H1 (cell line): ENCODE measurements around the gene ADCY5. TPM values are rescaled to one million over a fixed set of nuclear protein-coding genes. Genes with fewer than 3 reads are reported as not detected.

ENCODE experiments used
- CTCF ChIA-PET: fragments of 300-600 bp; sonication (Branson Sonifier 250); formaldehyde crosslinking; loops from one replicate; lab custom pipeline; 2021; ENCODE audit not compliant: partially characterized antibody; lab: Charles Lee
- POLR2A ChIA-PET: fragments of 300-600 bp; sonication (Branson Sonifier 250); formaldehyde crosslinking; loops from one replicate; lab custom pipeline; 2021; ENCODE audit warnings: inconsistent platforms; ENCODE audit not compliant: partially characterized antibody; lab: Charles Lee
- DNase-seq, 2 experiments: peaks; one replicate each; pipeline versions ENCODE4 v3.0.0 to v3.0.0-alpha.2; 2010 to 2022; ENCODE audit warnings: low spot score in 2 of 2, low read depth in 1 of 2, mixed read lengths in 1 of 2
- FAIRE-seq: peaks from 2 replicates; lab custom pipeline; 2011; peaks lifted over from hg19 to GRCh38; lab: Jason Lieb, UNC
- H2AFZ ChIP-seq: 2 replicates; pipeline ENCODE4 v1.8.1; 2012; ENCODE audit warnings: low read length, inconsistent platforms
- H2AK5ac ChIP-seq: 2 replicates; pipeline ENCODE4 v1.6.1; 2013; ENCODE audit warnings: low read depth, low read length
- H2BK120ac ChIP-seq: replicated peaks from 2 replicates; pipeline ENCODE3; 2013; ENCODE audit warnings: low read depth, low read length, inconsistent platforms
- H2BK12ac ChIP-seq: 2 replicates; pipeline ENCODE4 v1.6.1; 2013; ENCODE audit warnings: low read depth, low read length
- H2BK15ac ChIP-seq: 2 replicates; pipeline ENCODE4 v1.6.1; 2013; ENCODE audit warnings: low read length
- H2BK20ac ChIP-seq: 2 replicates; pipeline ENCODE4 v1.6.1; 2013; ENCODE audit warnings: low read length
- H2BK5ac ChIP-seq: 2 replicates; pipeline ENCODE4 v1.6.1; 2013; ENCODE audit warnings: low read depth, low read length
- H3K14ac ChIP-seq: 2 replicates; pipeline ENCODE4 v1.6.1; 2013; ENCODE audit warnings: inconsistent platforms; ENCODE audit not compliant: insufficient read length
- H3K18ac ChIP-seq: 2 replicates; pipeline ENCODE4 v1.6.1; 2013; ENCODE audit warnings: low read length; ENCODE audit errors: extremely low read depth
- H3K23ac ChIP-seq: 2 replicates; pipeline ENCODE4 v1.6.1; 2013; ENCODE audit warnings: inconsistent platforms; ENCODE audit not compliant: insufficient read length
- H3K23me2 ChIP-seq: 2 replicates; pipeline ENCODE4 v1.6.1; 2013; ENCODE audit warnings: low read depth, low read length
- H3K27ac ChIP-seq: 2 replicates; pipeline ENCODE4 v1.6.1; 2011; ENCODE audit warnings: low read depth, low read length, inconsistent platforms
- H3K27me3 ChIP-seq, 4 experiments: replicated peaks in 1 of 4; 1 replicate in 1 of 4; 2 replicates in 3 of 4; pipeline versions ENCODE4 v1.6.1 to v1.8.1; 2011 to 2013; ENCODE audit warnings: low read length in 3 of 4, mild to moderate bottlenecking in 3 of 4, inconsistent platforms in 2 of 4, mixed read lengths in 2 of 4, moderate library complexity in 1 of 4; ENCODE audit not compliant: control insufficient read depth in 3 of 4, insufficient read depth in 3 of 4; ENCODE audit errors: extremely low read depth in 1 of 4
- H3K36me3 ChIP-seq, 4 experiments: 2 replicates each; pipeline versions ENCODE4 v1.6.1 to v1.8.1; 2011 to 2013; ENCODE audit warnings: mild to moderate bottlenecking in 4 of 4, low read length in 3 of 4, moderate library complexity in 2 of 4, control low read depth in 1 of 4, inconsistent platforms in 1 of 4; ENCODE audit not compliant: insufficient read depth in 4 of 4, control insufficient read depth in 2 of 4
- H3K4ac ChIP-seq: replicated peaks from 2 replicates; pipeline ENCODE3; 2013; ENCODE audit warnings: low read length, low read depth, mixed read lengths, inconsistent platforms; ENCODE audit not compliant: insufficient read length
- H3K4me1 ChIP-seq, 4 experiments: replicated peaks in 1 of 4; 1 replicate in 1 of 4; 2 replicates in 3 of 4; pipeline versions ENCODE4 v1.6.1 to v1.8.1; 2011 to 2013; ENCODE audit warnings: low read length in 3 of 4, inconsistent platforms in 2 of 4, mixed read lengths in 1 of 4; ENCODE audit not compliant: insufficient read depth in 4 of 4, control insufficient read depth in 3 of 4
- H3K4me2 ChIP-seq, 2 experiments: 2 replicates each; pipeline versions ENCODE4 v1.6.1 to v1.8.1; 2011 to 2013; ENCODE audit warnings: low read depth in 2 of 2, low read length in 2 of 2, control low read depth in 1 of 2, inconsistent platforms in 1 of 2, mild to moderate bottlenecking in 1 of 2; ENCODE audit not compliant: insufficient read depth in 1 of 2
- H3K4me3 ChIP-seq, 4 experiments: fragments of 200-600, 300-600 bp in 1 of 4; sonication (generic), shearing (Covaris generic), sonication (Bioruptor Twin) in 1 of 4; 2 replicates each; pipeline versions ENCODE4 v1.5.1 to v1.8.1; 2011 to 2016; ENCODE audit warnings: low read length in 4 of 4, low read depth in 3 of 4, control low read depth in 2 of 4, inconsistent platforms in 2 of 4, mild to moderate bottlenecking in 2 of 4, mixed read lengths in 1 of 4, moderate library complexity in 1 of 4; ENCODE audit not compliant: insufficient read depth in 2 of 4; ENCODE audit errors: extremely low read depth in 1 of 4
- H3K56ac ChIP-seq: replicated peaks from 2 replicates; pipeline ENCODE3; 2013; ENCODE audit warnings: low read depth, mild to moderate bottlenecking, mixed read lengths, low read length, inconsistent platforms; ENCODE audit not compliant: insufficient read length
- H3K79me1 ChIP-seq: 2 replicates; pipeline ENCODE4 v1.6.1; 2013; ENCODE audit warnings: low read depth, low read length, control low read depth
- H3K79me2 ChIP-seq, 2 experiments: 2 replicates each; pipeline versions ENCODE4 v1.6.1 to v1.8.1; 2012 to 2013; ENCODE audit warnings: low read length in 2 of 2, mild to moderate bottlenecking in 2 of 2, inconsistent platforms in 1 of 2; ENCODE audit not compliant: insufficient read depth in 2 of 2, control insufficient read depth in 1 of 2
- H3K9ac ChIP-seq, 4 experiments: replicated peaks in 1 of 4; 1 replicate in 1 of 4; 2 replicates in 3 of 4; pipeline versions ENCODE4 v1.6.1 to v1.8.1; 2011 to 2013; ENCODE audit warnings: low read depth in 3 of 4, low read length in 3 of 4, control low read depth in 2 of 4, mild to moderate bottlenecking in 2 of 4, moderate library complexity in 2 of 4, inconsistent platforms in 1 of 4; ENCODE audit errors: extremely low read depth in 1 of 4
- H3K9me3 ChIP-seq, 2 experiments: 2 replicates each; pipeline versions ENCODE4 v1.6.1 to v1.8.1; 2012 to 2013; ENCODE audit warnings: mild to moderate bottlenecking in 2 of 2, moderate library complexity in 2 of 2, control low read depth in 1 of 2, inconsistent platforms in 1 of 2, low read depth in 1 of 2, low read length in 1 of 2, mixed read lengths in 1 of 2; ENCODE audit not compliant: insufficient read depth in 2 of 2
- H4K20me1 ChIP-seq, 2 experiments: replicated peaks in 1 of 2; 2 replicates each; pipeline versions ENCODE3 to v1.8.1; 2011 to 2013; ENCODE audit warnings: inconsistent platforms in 2 of 2, low read length in 2 of 2, mild to moderate bottlenecking in 1 of 2; ENCODE audit not compliant: insufficient read depth in 2 of 2, control insufficient read depth in 1 of 2
- H4K5ac ChIP-seq: 2 replicates; pipeline ENCODE4 v1.6.1; 2013; ENCODE audit warnings: low read length, low read depth, mixed read lengths, inconsistent platforms; ENCODE audit not compliant: insufficient read length
- H4K8ac ChIP-seq: 2 replicates; pipeline ENCODE4 v1.8.0; 2013; ENCODE audit warnings: mild to moderate bottlenecking, moderate library complexity, low read length, inconsistent platforms; ENCODE audit not compliant: insufficient read depth; ENCODE audit errors: extremely low read depth
- H4K91ac ChIP-seq: replicated peaks from 2 replicates; pipeline ENCODE3; 2013; ENCODE audit warnings: low read length, mixed read lengths, inconsistent platforms; ENCODE audit not compliant: insufficient read length
- CBX5 ChIP-seq: fragments of 300-800, 300-1000 bp; sonication (generic); IDR thresholded peaks from 2 replicates; pipeline ENCODE4 v1.7.1; 2016; ENCODE audit warnings: antibody characterized with exemption, low read length, low read depth
- CREB1 ChIP-seq: IDR thresholded peaks from 2 replicates; pipeline ENCODE4 v1.6.1; 2012; ENCODE audit warnings: inconsistent platforms
- EZH2 ChIP-seq: fragments of 200-600 bp; sonication (generic); IDR thresholded peaks from 2 replicates; pipeline ENCODE4 v1.7.1; 2012; ENCODE audit warnings: low read depth, mild to moderate bottlenecking, moderate library complexity, low read length, inconsistent platforms; ENCODE audit not compliant: severe bottlenecking
- JUND ChIP-seq: IDR thresholded peaks from 2 replicates; pipeline ENCODE4 v1.6.1; 2011; ENCODE audit warnings: mild to moderate bottlenecking, improper control_type of control experiment, low read length
- KDM4A ChIP-seq: IDR thresholded peaks from one replicate; pipeline ENCODE4 v1.7.1; 2012; ENCODE audit warnings: low read depth, mild to moderate bottlenecking, moderate library complexity, low read length, inconsistent platforms; ENCODE audit not compliant: severe bottlenecking
- MAFK ChIP-seq: IDR thresholded peaks from 2 replicates; pipeline ENCODE4 v1.6.1; 2012; ENCODE audit warnings: low read depth, mild to moderate bottlenecking, improper control_type of control experiment, low read length
- RXRA ChIP-seq: IDR thresholded peaks from 2 replicates; pipeline ENCODE4 v1.6.1; 2011; ENCODE audit warnings: low read depth, mild to moderate bottlenecking, low read length, moderate library complexity; ENCODE audit not compliant: insufficient read depth
- SIX5 ChIP-seq: IDR thresholded peaks from 2 replicates; pipeline ENCODE4 v1.6.1; 2011; ENCODE audit warnings: mild to moderate bottlenecking, low read depth, low read length
- SUZ12 ChIP-seq: fragments of 200-600 bp; sonication (generic); IDR thresholded peaks from 2 replicates; pipeline ENCODE4 v1.6.1; 2012; ENCODE audit warnings: mild to moderate bottlenecking, inconsistent platforms, low read length, moderate library complexity, mixed read lengths
- TAF1 ChIP-seq: IDR thresholded peaks from 2 replicates; pipeline ENCODE4 v1.6.1; 2011; ENCODE audit warnings: mild to moderate bottlenecking, low read depth, low read length
- TEAD4 ChIP-seq: IDR thresholded peaks from 2 replicates; pipeline ENCODE4 v1.6.1; 2012; ENCODE audit warnings: low read depth, low read length, inconsistent platforms, mixed read lengths
- ZNF274 ChIP-seq: IDR thresholded peaks from 2 replicates; pipeline ENCODE4 v1.7.0; 2012; ENCODE audit warnings: low read length, borderline replicate concordance; ENCODE audit errors: extremely low read depth
- WGBS, 2 experiments: shearing (Covaris generic) in 1 of 2; methylation state at CpG; one replicate each; pipeline versions ENCODE4 v1.1.6 to v1.1.7; 2013 to 2015; ENCODE audit warnings: low lambda C conversion rate in 2 of 2, mixed read lengths in 2 of 2, inconsistent platforms in 1 of 2, low coverage in 1 of 2, missing lambda C conversion rate in 1 of 2; ENCODE audit not compliant: insufficient replicate concordance in 2 of 2, insufficient coverage in 1 of 2, insufficient read length in 1 of 2; ENCODE audit errors: extremely low coverage in 1 of 2, missing lambda C conversion rate in 1 of 2; 5-methylcytosine and 5-hydroxymethylcytosine counted together
- polyA plus RNA-seq, 7 experiments: library from polyadenylated mRNA; depleted of rRNA in 3 of 7; stranded (reverse) in 5 of 7; unstranded in 2 of 7; fragments of >200 nt in 5 of 7; fragments of 200-250 nt in 2 of 7; gene quantifications; 1 replicate in 5 of 7; 2 replicates in 1 of 7; 4 replicates in 1 of 7; pipeline versions ENCODE4 v1.2.1 to v1.2.3, GENCODE V29; 2011 to 2013; ENCODE audit warnings: missing spikeins in 2 of 7, mixed read lengths in 2 of 7
- total RNA-seq: library from RNA; stranded (reverse); fragmentation: NEBNext Ultra II Directional; extraction: Animal tissue kit (Norgen Biotek cat#: 25700); gene quantifications from 2 replicates; pipeline ENCODE4 v1.2.1, GENCODE V29; 2021
- TF ChIP-seq, protein P1 (sequence below): IDR thresholded peaks from 2 replicates; pipeline ENCODE4 v1.6.1; 2011; ENCODE audit warnings: low read length, improper control_type of control experiment

ADCY5 gene
- total and polyA plus RNA-seq, 2 of the 8 experiments (the other 6 are each of a cell fraction or from before 2014, with no cell fraction given): 18.9 to 40.8 TPM

DNA sequence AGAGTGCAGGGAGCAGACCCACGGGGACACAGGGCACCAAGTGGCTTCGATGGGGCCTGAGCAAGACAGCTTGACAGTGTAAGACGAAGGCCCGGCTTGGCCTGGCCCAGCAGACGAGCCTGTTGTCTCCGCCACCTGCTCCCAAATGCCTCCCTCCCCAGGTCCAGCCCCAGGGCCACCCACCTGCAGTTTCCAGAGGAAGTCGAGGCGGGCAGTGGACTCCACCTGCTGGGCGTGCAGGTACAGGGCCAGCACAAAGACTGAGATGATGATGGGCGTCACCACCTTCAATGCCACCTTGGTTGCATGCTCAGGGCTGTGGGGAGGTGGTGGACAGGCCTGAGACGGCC is 153.0 kb downstream of the ADCY5 start:
- H3K79me1 ChIP-seq: no peaks in the 10 kb centered on the region
- no peaks in the 10 kb centered on the region for H3K23me2 ChIP-seq
- H2BK5ac ChIP-seq: no peak overlapping the region
- H3K9me3 ChIP-seq: no peaks in the 10 kb centered on the region
- H3K4me2 ChIP-seq: no peak overlapping the region
- no peak overlapping the region for H3K4me3 ChIP-seq
- no peak overlapping the region for H3K56ac ChIP-seq
- H3K27ac ChIP-seq: no peak overlapping the region
- H4K8ac ChIP-seq: no peak overlapping the region
- no peak overlapping the region for H2BK15ac ChIP-seq
- peaks cover 0 to 11% (median 4%) of the 10 kb centered on the region in 4 experiments; a peak in 4 of 8 replicates for H3K36me3 ChIP-seq
- H3K27me3 ChIP-seq: no peaks in the 10 kb centered on the region
- H2BK12ac ChIP-seq: no peak overlapping the region
- no peak overlapping the region for H2AK5ac ChIP-seq
- ChIA-PET CTCF (interaction anchor here (1.1 to 17.6 kb wide), 6 partner anchors 9 to 405 kb away, joined by 3 to 245 read pairs (median 32); partner anchors contain the start of gene ADCY5), POLR2A (interaction anchor here (0.6 to 1.6 kb wide), 4 partner anchors 12 to 23 kb away, joined by 4 to 8 read pairs (median 6); no protein-coding TSS in a partner anchor)
- no peaks in the 10 kb centered on the region for H3K79me2 ChIP-seq
- H3K4me1 ChIP-seq: peaks cover 0 to 2% (median 0%) of the 10 kb centered on the region in 4 experiments; a peak in 1 of 7 replicates
- no peak overlapping the region for H3K4ac ChIP-seq
- no peak overlapping the region for H3K14ac ChIP-seq
- H2BK20ac ChIP-seq: no peak overlapping the region
- no peak overlapping the region for H3K18ac ChIP-seq
- H2AFZ ChIP-seq: no peak overlapping the region
- no peak overlapping the region for H4K91ac ChIP-seq
- H2BK120ac ChIP-seq: no peak overlapping the region
- no peak for DNase-seq
- 72% methylated on average over 8 of the region's 11 CpGs; no CpG with 5 or more reads in 1 of the 2 experiments for WGBS, 2 experiments
- no peak overlapping the region for H3K9ac ChIP-seq
- H4K5ac ChIP-seq: no peak overlapping the region
- no peak for FAIRE-seq
- H3K23ac ChIP-seq: no peak overlapping the region
- H4K20me1 ChIP-seq: peaks cover 0 to 2% of the 10 kb centered on the region in 2 experiments
- no peak for TF ChIP-seq ZNF274
- no peak for TF ChIP-seq TEAD4
- TF ChIP-seq CBX5: no peak
- no peak for TF ChIP-seq JUND
- no peak for TF ChIP-seq KDM4A
- TF ChIP-seq RXRA: no peak
- TF ChIP-seq, protein P1, sequence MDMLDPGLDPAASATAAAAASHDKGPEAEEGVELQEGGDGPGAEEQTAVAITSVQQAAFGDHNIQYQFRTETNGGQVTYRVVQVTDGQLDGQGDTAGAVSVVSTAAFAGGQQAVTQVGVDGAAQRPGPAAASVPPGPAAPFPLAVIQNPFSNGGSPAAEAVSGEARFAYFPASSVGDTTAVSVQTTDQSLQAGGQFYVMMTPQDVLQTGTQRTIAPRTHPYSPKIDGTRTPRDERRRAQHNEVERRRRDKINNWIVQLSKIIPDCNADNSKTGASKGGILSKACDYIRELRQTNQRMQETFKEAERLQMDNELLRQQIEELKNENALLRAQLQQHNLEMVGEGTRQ: no peak
- TF ChIP-seq EZH2: no peak
- TF ChIP-seq MAFK: no peak
- no peak for TF ChIP-seq TAF1
- TF ChIP-seq SUZ12: no peak
- no peak for TF ChIP-seq CREB1
- no peak for TF ChIP-seq SIX5
